ENCODE measurements around the gene CNOT4. TPM values are rescaled to one million over a fixed set of nuclear protein-coding genes. Genes with fewer than 3 reads are reported as not detected.
"Not testable (repeated sequence)": the region's sequence is repeated elsewhere in the genome, so short reads cannot be mapped to it uniquely, and the experiment has no call there.

CNOT4 gene
- total RNA-seq, 2 donors from 2014 or later = 11.9 to 12.2 TPM

- Histone ChIP-seq H3K4me1 (peaks cover 20% of the 10 kb centered on the region), H3K27ac (peak overlapping the region in 3 of 4 donors; percentile 86 to 94 (median 91)), H3K36me3 (replicated peaks in 1 of 2; ENCODE audit: insufficient read depth in 1 of 2, low read depth in 2 of 2) (no peaks in the 10 kb centered on the region), H3K9me3 (no peaks in the 10 kb centered on the region), H3K4me3 (peak overlapping the region; percentile 46 to 51), H3K27me3 (no peaks in the 10 kb centered on the region)
- 1% methylated on average over 16 to 17 of the region's 17 CpGs for WGBS, 2 donors
- ATAC-seq (no peak), DNase-seq (no peak)
- TF ChIP-seq, protein P1, sequence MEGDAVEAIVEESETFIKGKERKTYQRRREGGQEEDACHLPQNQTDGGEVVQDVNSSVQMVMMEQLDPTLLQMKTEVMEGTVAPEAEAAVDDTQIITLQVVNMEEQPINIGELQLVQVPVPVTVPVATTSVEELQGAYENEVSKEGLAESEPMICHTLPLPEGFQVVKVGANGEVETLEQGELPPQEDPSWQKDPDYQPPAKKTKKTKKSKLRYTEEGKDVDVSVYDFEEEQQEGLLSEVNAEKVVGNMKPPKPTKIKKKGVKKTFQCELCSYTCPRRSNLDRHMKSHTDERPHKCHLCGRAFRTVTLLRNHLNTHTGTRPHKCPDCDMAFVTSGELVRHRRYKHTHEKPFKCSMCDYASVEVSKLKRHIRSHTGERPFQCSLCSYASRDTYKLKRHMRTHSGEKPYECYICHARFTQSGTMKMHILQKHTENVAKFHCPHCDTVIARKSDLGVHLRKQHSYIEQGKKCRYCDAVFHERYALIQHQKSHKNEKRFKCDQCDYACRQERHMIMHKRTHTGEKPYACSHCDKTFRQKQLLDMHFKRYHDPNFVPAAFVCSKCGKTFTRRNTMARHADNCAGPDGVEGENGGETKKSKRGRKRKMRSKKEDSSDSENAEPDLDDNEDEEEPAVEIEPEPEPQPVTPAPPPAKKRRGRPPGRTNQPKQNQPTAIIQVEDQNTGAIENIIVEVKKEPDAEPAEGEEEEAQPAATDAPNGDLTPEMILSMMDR (IDR thresholded peaks at IDR 0.05) = no peak
- no peak for TF ChIP-seq POLR2A (IDR thresholded peaks at IDR 0.05)
- intact Hi-C loops (cut with DNase I) = no loop called here
Measured at GRCh38 chr7:135510592-135511183, 786 bp upstream of the CNOT4 start.

DNA sequence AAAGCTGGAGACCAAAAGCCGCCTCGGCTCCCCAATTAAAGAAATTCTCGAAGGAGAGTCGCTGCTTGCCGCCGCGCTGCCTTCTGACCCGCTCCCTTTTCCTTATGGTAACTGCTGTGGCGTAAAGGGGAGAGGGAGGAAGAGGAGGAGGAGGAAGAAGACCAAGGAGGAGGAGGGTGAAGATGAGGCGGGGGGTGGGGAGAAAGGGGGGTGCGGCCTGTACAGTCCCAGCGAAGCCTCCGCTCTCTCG, 388 bp downstream of the CNOT4 start:
- H3K4me3 ChIP-seq = peak overlapping the region; percentile 51 to 75
- intact Hi-C loops (cut with DNase I) = no loop called here
- no peaks in the 10 kb centered on the region for H3K9me3 ChIP-seq
- no peaks in the 10 kb centered on the region for H3K36me3 ChIP-seq (replicated peaks in 1 of 2; ENCODE audit: insufficient read depth in 1 of 2, low read depth in 2 of 2)
- peaks cover 20% of the 10 kb centered on the region for H3K4me1 ChIP-seq
- no peak for TF ChIP-seq POLR2A (IDR thresholded peaks at IDR 0.05)
- TF ChIP-seq, protein P1 (IDR thresholded peaks at IDR 0.05) = no peak
- DNase-seq = no peak
- H3K27me3 ChIP-seq = no peaks in the 10 kb centered on the region
- ATAC-seq = no peak
- H3K27ac ChIP-seq = peak overlapping the region; percentile 86 to 94 (median 90)
- WGBS, 2 donors = 0% methylated on average over 14 of the region's 14 CpGs

DNA sequence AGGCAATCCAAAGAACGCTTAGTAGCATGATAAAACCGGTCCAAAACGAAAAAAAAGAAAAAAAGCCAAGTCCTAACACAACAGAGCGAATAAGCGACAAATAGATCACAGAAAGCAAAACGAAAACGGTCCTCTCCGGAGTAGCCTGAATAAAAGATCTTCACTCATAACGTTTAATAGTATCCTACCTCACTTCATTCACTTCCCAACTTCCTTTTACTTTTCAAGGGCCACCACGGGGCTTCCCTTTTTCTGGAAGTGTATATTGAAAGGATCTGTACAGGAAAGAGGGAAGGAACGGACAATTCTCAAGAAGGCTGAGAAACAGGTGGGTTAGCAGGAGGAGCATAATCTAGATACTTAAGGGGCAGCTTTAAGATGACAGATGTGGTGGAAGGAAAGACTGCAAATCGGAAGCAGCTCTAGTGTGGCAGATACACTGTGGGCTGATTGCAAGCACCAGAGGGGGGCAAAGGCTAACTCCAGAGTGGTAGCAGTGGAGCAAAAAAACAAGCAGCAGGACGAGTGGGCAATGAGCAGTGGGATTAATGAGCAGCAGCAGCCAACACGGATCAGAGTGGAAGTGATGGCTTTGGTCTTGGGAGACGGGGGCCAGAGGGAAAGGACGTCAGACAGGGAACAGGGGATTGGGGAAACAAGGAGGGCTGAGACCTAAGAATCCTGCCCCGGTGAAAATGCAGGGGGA, 866 bp downstream of the CNOT4 start:
- peak; percentile 16 to 35 (median 19) for DNase-seq
- Histone ChIP-seq H3K4me3 (peak overlapping the region; percentile 51 to 75), H3K27me3 (no peaks in the 10 kb centered on the region), H3K9me3 (no peaks in the 10 kb centered on the region), H3K36me3 (replicated peaks in 1 of 2; ENCODE audit: insufficient read depth in 1 of 2, low read depth in 2 of 2) (no peaks in the 10 kb centered on the region), H3K4me1 (peaks cover 20% of the 10 kb centered on the region), H3K27ac (peak overlapping the region; percentile 86 to 94 (median 90))
- 0% methylated on average over 17 of the region's 17 CpGs for WGBS, 2 donors
- intact Hi-C loops (cut with DNase I) = no loop called here
- ATAC-seq = peak; percentile 2
- TF ChIP-seq, protein P1 (IDR thresholded peaks at IDR 0.05) = no peak
- TF ChIP-seq POLR2A (IDR thresholded peaks at IDR 0.05) = no peak

DNA sequence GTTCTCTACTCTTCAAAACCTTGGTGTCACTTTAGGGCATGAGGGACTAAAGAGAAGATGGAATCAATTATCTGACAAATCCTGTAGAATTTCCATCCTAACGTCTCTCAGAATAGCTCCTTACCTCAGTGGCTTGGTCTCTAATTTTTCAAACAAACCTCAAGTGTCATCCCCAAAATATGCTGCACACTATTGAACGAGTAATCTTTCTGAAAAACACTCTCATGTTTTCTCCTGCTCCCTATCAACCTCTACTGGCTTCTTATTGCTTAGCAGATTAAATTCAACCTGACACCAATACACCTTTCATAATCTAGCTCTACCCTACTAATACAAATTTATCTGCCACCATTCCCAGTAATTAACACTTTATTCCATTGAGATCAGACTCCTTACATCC, 8.5 kb downstream of the CNOT4 start:
- ATAC-seq (no peak), DNase-seq (no peak)
- Histone ChIP-seq H3K4me3 (no peak overlapping the region), H3K27me3 (no peaks in the 10 kb centered on the region), H3K4me1 (peaks cover 27% of the 10 kb centered on the region), H3K36me3 (replicated peaks in 1 of 2; ENCODE audit: insufficient read depth in 1 of 2, low read depth in 2 of 2) (no peaks in the 10 kb centered on the region), H3K9me3 (no peaks in the 10 kb centered on the region), H3K27ac (no peak overlapping the region)
- intact Hi-C loops (cut with DNase I) = no loop called here
- TF ChIP-seq, protein P1 (IDR thresholded peaks at IDR 0.05) = no peak
- no peak for TF ChIP-seq POLR2A (IDR thresholded peaks at IDR 0.05)
- 81 to 93% methylated on average over 2 of the region's 2 CpGs for WGBS, 2 donors

DNA sequence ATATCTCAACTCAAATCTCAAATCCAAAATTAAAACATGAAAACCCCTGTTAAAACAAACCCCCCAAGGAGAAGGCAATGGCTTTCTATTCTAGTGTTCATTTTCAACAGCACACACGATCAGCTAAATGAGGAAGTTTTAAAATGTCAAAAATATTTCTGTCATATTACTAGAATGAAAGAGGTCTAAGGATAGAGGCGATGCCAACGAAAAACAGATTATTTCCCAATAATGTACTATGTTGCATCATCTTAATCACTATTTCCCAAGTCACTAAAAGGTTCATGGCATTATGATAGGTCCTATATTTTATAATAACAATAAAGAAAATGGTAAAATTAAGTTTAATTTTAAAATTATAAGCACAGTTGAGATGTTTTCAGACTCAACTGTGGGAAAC, 10.1 kb downstream of the CNOT4 start:
- ATAC-seq (no peak), DNase-seq (no peak)
- 50 to 53% methylated on average over 3 of the region's 3 CpGs for WGBS, 2 donors
- H3K4me1 ChIP-seq = peaks cover 27% of the 10 kb centered on the region
- no peaks in the 10 kb centered on the region for H3K36me3 ChIP-seq (replicated peaks in 1 of 2; ENCODE audit: insufficient read depth in 1 of 2, low read depth in 2 of 2)
- intact Hi-C loops (cut with DNase I) = loop anchor here (10.0 kb wide), 1 partner anchor 85 kb away; no protein-coding TSS in a partner anchor
- H3K27me3 ChIP-seq = no peaks in the 10 kb centered on the region
- TF ChIP-seq POLR2A (IDR thresholded peaks at IDR 0.05) = no peak
- TF ChIP-seq, protein P1 (IDR thresholded peaks at IDR 0.05) = no peak
- H3K9me3 ChIP-seq = no peaks in the 10 kb centered on the region
- H3K27ac ChIP-seq = no peak overlapping the region
- no peak overlapping the region for H3K4me3 ChIP-seq

- DNase-seq; H3K36me3 ChIP-seq (replicated peaks in 1 of 2; ENCODE audit: insufficient read depth in 1 of 2, low read depth in 2 of 2); ATAC-seq; H3K9me3 ChIP-seq; H3K4me3 ChIP-seq; H3K27me3 ChIP-seq; H3K27ac ChIP-seq: not testable (repeated sequence)
- WGBS, 2 donors = 89 to 92% methylated on average over 5 to 6 of the region's 6 CpGs
- H3K4me1 ChIP-seq = peaks cover 23% of the 10 kb centered on the region
- intact Hi-C loops (cut with DNase I) = loop anchor here (10.0 kb wide), 1 partner anchor 82 kb away; no protein-coding TSS in a partner anchor
Measured at GRCh38 chr7:135497161-135497560, 12.7 kb downstream of the CNOT4 start.

All from body of pancreas (tissue), 4 donors.